Erythroblast (primary cell): ENCODE data around the gene DYNLT2B.

Experiments used
- GATA1 ChIP-seq: IDR thresholded peaks from 2 replicates; pipeline ENCODE4 v1.6.1; 2011; ENCODE audit warnings: low read depth, mild to moderate bottlenecking, control low read depth, low read length, moderate library complexity
- POLR2A ChIP-seq: IDR thresholded peaks from 2 replicates; pipeline ENCODE4 v1.6.1; 2011; ENCODE audit warnings: mild to moderate bottlenecking, low read length

- no peak for TF ChIP-seq POLR2A
- no peak for TF ChIP-seq GATA1
Observed at GRCh38 chr3:196254376-196255283, 63.4 kb downstream of the DYNLT2B start.
